Right lobe of liver (tissue), 5 donors: Measurements from ENCODE around the gene CYP1A1. TPM values are rescaled to one million over a fixed set of nuclear protein-coding genes. Genes with fewer than 3 reads are reported as not detected.

Experiments
- total RNA-seq, 6 experiments: library from RNA; depleted of rRNA in 2 of 6; stranded (reverse); fragments of >200 nt in 2 of 6; fragmentation: NEBNext Ultra II Directional in 3 of 6; extraction: Animal tissue kit (Norgen Biotek cat#: 25700) in 3 of 6; gene quantifications; one replicate each; pipeline versions ENCODE4 v1.1.0 to v1.2.4, GENCODE V29; 2016 to 2023
- donor health status: DM: no; HTN: no; CAD: no.
- donor health status: DM: no; HTN: no; CAD: no.
- donor health status: DM: no; HTN: yes; CAD: no.
- donor health status: DM: no; HTN: yes; CAD: no.

The CYP1A1 gene
- total RNA-seq, 6 experiments from 2014 or later = 0.31 to 12.5 (median 2.9) TPM

Other genes with a start within 250 kb of the CYP1A1 start
- gene ARID3B, start 184.3 kb downstream of the CYP1A1 start, total RNA-seq = 1 to 10 TPM; 1.5 to 3.2 (median 2.3) TPM
- 10 to 100 TPM; 27.8 to 44.1 (median 33.2) TPM for gene CLK3, start 109.7 kb downstream of the CYP1A1 start, total RNA-seq
- gene EDC3, start 29.5 kb downstream of the CYP1A1 start, total RNA-seq = 10 to 100 TPM; 10.9 to 16.2 (median 11.8) TPM
- 100 to 1,000 TPM in 2 of 6 experiments, 10 to 100 TPM in 2, 1 to 10 TPM in 1, under 1 TPM in 1; 0.81 to 235 (median 65.0) TPM for gene CYP1A2, start 23.3 kb upstream of the CYP1A1 start, total RNA-seq
- 10 to 100 TPM; 22.2 to 50.9 (median 32.7) TPM for gene CSK, start 56.6 kb upstream of the CYP1A1 start, total RNA-seq
- not detected for gene LMAN1L, start 87.3 kb upstream of the CYP1A1 start, total RNA-seq
- not detected for gene CPLX3, start 101.1 kb upstream of the CYP1A1 start, total RNA-seq
- gene ULK3, start 117.6 kb upstream of the CYP1A1 start, total RNA-seq = 10 to 100 TPM; 19.7 to 25.1 (median 22.1) TPM
- 10 to 100 TPM; 33.9 to 45.9 (median 41.7) TPM for gene SCAMP2, start 147.8 kb upstream of the CYP1A1 start, total RNA-seq
- 10 to 100 TPM; 23.5 to 69.7 (median 40.8) TPM for gene MPI, start 164.5 kb upstream of the CYP1A1 start, total RNA-seq
- gene FAM219B, start 181.3 kb upstream of the CYP1A1 start, total RNA-seq = 10 to 100 TPM; 11.1 to 14.7 (median 13.3) TPM
- gene COX5A, start 212.5 kb upstream of the CYP1A1 start, total RNA-seq = 100 to 1,000 TPM; 130 to 169 (median 141) TPM
- gene RPP25, start 231.2 kb upstream of the CYP1A1 start, total RNA-seq = 1 to 10 TPM; 1.5 to 8.5 (median 2.4) TPM